HEK293T (cell line): ENCODE measurements around the gene TNXB.

ENCODE experiments used
- CTCF ChIA-PET: fragments of 350-600 bp; formaldehyde crosslinking; extraction: SDS; loops from one replicate; lab custom pipeline; 2021; ENCODE audit warnings: antibody characterized with exemption, inconsistent platforms; lab: Yijun Ruan, JAX
- POLR2A ChIA-PET: fragments of 350-600 bp; formaldehyde crosslinking; extraction: SDS; loops from one replicate; lab custom pipeline; 2020; ENCODE audit warnings: antibody characterized with exemption, inconsistent platforms; lab: Yijun Ruan, JAX
- DNase-seq: peaks from one replicate; pipeline ENCODE4 v3.0.0; 2012; ENCODE audit warnings: mixed read lengths; ENCODE audit errors: extremely low spot score
- ARNT ChIP-seq: fragments of 450-650 bp; IDR thresholded peaks from 2 replicates; pipeline ENCODE4 v1.6.1; 2017; ENCODE audit warnings: mild to moderate bottlenecking
- BHLHE40 ChIP-seq: fragments of 450-650 bp; IDR thresholded peaks from 2 replicates; pipeline ENCODE4 v1.6.1; 2016; ENCODE audit warnings: mild to moderate bottlenecking, moderate library complexity, borderline replicate concordance
- CTBP1 ChIP-seq: fragments of 450-650 bp; IDR thresholded peaks from 2 replicates; pipeline ENCODE4 v1.6.1; 2016; ENCODE audit warnings: borderline replicate concordance
- ELF4 ChIP-seq: fragments of 450-650 bp; IDR thresholded peaks from 2 replicates; pipeline ENCODE4 v1.6.1; 2017; ENCODE audit warnings: antibody characterized with exemption
- FOXA1 ChIP-seq: fragments of 450-650 bp; IDR thresholded peaks from 2 replicates; pipeline ENCODE4 v1.6.1; 2016; ENCODE audit warnings: mild to moderate bottlenecking
- FOXK2 ChIP-seq: fragments of 450-650 bp; IDR thresholded peaks from 2 replicates; pipeline ENCODE4 v1.6.1; 2016; ENCODE audit warnings: mild to moderate bottlenecking
- FOXM1 ChIP-seq: fragments of 450-650 bp; IDR thresholded peaks from 2 replicates; pipeline ENCODE4 v1.6.1; 2017; ENCODE audit warnings: mild to moderate bottlenecking, borderline replicate concordance
- L3MBTL2 ChIP-seq: fragments of 450-650 bp; conservative IDR thresholded peaks from 2 replicates; pipeline ENCODE4 v1.6.1; 2016; ENCODE audit warnings: mild to moderate bottlenecking
- LEF1 ChIP-seq: fragments of 450-650 bp; IDR thresholded peaks from 2 replicates; pipeline ENCODE4 v1.6.1; 2017; ENCODE audit warnings: mild to moderate bottlenecking, borderline replicate concordance
- NFRKB ChIP-seq: fragments of 450-650 bp; IDR thresholded peaks from 2 replicates; pipeline ENCODE4 v1.6.1; 2016; ENCODE audit warnings: mild to moderate bottlenecking, moderate library complexity
- SP1 ChIP-seq: fragments of 450-650 bp; IDR thresholded peaks from 2 replicates; pipeline ENCODE4 v1.6.1; 2017
- SUZ12 ChIP-seq: fragments of 450-650 bp; IDR thresholded peaks from 2 replicates; pipeline ENCODE4 v1.6.1; 2016; ENCODE audit warnings: mild to moderate bottlenecking
- TARDBP ChIP-seq: fragments of 450-650 bp; IDR thresholded peaks from 2 replicates; pipeline ENCODE4 v1.6.1; 2016
- ZNF384 ChIP-seq: fragments of 450-650 bp; IDR thresholded peaks from 2 replicates; pipeline ENCODE4 v1.6.1; 2016
- TF ChIP-seq, protein P1 (sequence below): fragments of 450-650 bp; IDR thresholded peaks from 2 replicates; pipeline ENCODE4 v1.6.1; 2016

TNXB gene

DNA sequence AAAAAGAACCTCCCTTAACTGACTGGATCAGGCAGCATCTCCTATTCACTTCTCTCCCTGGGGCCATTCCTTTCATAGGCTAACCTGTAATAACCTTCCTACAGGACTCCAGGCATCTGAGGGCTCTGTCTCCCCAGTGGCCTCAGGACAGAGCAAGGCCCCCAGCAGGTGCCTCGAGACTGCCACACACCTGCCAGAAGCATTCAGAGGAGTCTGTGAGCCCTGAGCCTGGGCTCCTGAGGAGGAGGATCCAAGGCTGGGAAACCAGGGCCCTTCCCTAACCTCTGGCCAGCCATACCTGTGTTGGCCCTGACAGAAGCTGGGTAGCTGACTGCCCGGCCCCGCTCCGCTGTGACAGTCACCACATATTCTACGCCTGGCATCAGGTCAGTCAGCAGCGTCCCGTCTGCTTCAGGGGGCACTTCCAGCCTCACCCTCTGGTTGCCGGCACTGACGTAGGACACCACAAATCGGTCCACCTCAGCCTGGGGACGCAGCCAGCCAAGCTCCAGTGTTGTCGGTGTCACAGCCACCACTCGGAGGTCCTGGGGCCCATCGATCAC is 20.6 kb downstream of the TNXB start:
- no peak for DNase-seq
- ChIA-PET POLR2A (no interaction called here), CTCF (interaction anchor here (0.5 to 1.0 kb wide), 3 partner anchors 12 to 170 kb away, joined by 3 to 7 read pairs (median 4); no protein-coding TSS in a partner anchor)
- TF ChIP-seq, protein P1, sequence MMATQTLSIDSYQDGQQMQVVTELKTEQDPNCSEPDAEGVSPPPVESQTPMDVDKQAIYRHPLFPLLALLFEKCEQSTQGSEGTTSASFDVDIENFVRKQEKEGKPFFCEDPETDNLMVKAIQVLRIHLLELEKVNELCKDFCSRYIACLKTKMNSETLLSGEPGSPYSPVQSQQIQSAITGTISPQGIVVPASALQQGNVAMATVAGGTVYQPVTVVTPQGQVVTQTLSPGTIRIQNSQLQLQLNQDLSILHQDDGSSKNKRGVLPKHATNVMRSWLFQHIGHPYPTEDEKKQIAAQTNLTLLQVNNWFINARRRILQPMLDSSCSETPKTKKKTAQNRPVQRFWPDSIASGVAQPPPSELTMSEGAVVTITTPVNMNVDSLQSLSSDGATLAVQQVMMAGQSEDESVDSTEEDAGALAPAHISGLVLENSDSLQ: no peak
- TF ChIP-seq BHLHE40: no peak
- TF ChIP-seq ZNF384: no peak
- no peak for TF ChIP-seq ARNT

DNA sequence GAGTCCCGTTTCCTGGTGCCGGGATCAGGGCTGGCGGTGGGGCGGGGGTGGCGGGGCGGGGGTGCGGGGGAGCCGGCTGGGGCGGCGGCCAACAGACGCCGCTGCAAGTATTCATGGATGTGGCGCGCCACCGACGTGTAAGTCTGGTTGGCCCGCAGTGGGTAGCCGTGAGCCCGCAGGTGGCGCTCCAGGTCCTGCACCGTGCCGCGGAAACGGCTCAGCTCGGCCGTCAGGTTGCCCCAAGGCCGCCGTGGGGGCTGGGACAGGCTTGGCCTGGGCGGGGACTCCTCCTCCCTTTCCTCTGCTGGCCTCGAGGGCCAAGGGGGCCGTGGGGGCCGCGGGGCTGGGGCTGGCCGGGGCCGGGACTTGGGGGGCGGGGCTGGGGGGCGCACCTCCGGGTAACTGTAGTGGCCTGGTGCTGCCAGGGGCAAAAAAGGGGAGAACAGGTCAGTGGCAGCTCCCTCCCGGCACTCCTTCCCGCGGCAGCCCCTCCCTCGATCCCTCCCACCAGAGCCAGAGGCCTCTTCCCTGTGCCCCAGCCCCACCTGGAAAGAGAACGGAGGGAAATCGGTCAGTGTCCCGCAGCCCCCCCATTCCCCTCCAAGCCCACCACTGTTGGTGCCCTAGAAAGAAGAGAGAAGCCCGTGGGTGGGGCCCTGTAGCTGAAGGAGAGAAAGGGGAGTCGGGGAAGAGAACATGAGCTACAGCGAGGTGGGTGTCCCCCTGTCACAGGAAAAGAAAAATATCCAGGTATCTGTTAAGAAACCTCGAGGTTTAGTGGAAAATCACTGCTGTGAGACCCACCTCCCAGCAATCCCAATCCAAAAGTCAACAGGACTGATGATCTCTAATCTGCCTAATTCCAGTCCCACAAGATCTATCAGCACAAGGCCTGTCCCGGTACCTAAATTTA is 21.3 kb downstream of the TNXB start:
- TF ChIP-seq FOXK2: no peak
- TF ChIP-seq ZNF384: no peak
- no peak for TF ChIP-seq TARDBP
- no peak for TF ChIP-seq NFRKB
- TF ChIP-seq LEF1: no peak
- TF ChIP-seq SUZ12: no peak
- TF ChIP-seq BHLHE40: no peak
- no peak for TF ChIP-seq L3MBTL2
- ChIA-PET CTCF (interaction anchor here (0.7 to 1.0 kb wide), 3 partner anchors 11 to 30 kb away, joined by 3 to 4 read pairs (median 4); no protein-coding TSS in a partner anchor), POLR2A (no interaction called here)
- peak; percentile 62 for DNase-seq

DNA sequence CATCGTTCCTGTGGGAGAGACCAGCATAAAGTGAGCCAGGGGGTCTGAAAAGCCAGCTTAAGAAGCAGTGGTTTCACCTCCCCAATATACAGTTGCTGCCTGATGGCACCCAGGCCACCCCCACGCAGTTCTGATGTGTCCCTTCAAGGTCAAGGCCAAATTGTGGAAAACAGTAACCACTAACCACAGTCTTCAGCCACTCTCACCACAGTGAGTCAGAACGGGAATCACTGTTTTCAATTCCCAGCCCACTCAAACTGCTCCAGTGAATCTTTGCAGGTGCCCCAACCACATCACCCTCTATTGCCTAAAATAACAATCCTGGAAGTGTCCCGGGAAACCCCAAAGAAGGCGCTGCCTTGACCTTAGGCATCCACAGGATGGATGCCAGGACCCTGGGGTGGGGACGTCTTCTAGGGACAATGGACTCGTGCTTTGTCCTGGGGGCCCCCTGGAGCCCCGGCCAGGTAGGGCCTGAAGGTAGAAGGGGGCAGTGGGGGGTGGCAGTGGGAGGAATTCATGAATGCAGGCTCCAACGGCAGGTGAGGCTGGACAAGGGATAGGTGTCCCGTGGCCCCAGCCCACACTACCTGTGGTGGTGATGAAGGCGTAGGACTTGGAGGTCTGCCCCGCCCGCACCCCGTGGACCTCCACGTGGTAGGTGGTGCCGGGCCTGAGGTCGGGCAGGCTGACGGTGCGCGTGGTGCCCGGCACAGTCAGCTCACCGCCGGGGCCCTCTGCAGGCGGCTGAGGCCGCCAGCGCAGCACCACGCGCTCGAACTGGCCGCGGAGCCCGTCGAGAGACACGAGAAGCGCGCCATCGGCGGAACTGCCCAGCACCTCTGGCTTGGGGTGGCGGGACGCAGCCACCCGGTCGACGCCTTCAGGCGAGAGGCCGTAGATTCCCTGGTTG is 22.2 kb downstream of the TNXB start:
- no peak for DNase-seq
- ChIA-PET POLR2A (no interaction called here), CTCF (no interaction called here)
- no peak for TF ChIP-seq BHLHE40

DNA sequence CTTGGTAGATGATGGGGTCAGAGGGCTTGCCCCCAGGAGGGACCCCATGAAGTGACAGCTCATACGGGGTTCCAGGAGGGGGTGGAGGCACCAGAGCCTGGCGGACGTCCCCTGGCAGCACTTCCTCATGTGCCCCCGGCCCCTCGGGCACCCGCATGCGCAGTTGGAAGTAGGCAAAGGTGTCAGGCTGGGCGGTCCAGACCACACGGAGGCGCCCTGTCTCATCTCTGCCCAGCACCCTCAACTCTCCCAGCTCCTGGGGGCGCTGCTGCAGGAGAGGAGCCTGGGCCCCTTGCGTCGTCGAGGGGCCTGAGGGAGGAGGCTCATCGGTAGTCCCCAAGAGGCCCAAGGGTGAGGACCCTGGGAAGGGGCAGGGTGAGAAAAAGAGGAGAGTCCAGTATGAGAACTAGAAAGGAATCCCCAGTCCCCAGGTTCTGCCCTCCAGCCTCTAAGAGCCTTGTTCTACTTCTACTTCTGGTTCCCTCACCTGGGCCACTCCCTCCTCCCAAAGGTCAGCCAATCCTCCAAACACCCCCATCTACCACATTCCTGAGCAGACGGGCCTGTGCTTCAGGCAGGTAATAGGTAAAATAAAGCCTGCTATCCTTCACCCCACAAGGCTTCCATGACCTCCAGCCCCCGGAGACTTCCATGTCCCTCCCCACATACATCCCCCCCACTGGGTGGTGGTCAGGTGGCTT is 23.2 kb downstream of the TNXB start:
- ChIA-PET POLR2A (no interaction called here), CTCF (no interaction called here)
- no peak for DNase-seq
- TF ChIP-seq LEF1 (no peak), TARDBP (no peak), ELF4 (no peak), NFRKB (no peak), FOXA1 (no peak), BHLHE40 (no peak), SUZ12 (no peak), SP1 (no peak), L3MBTL2 (no peak), ZNF384 (no peak)
- TF ChIP-seq, protein P1: no peak

DNA sequence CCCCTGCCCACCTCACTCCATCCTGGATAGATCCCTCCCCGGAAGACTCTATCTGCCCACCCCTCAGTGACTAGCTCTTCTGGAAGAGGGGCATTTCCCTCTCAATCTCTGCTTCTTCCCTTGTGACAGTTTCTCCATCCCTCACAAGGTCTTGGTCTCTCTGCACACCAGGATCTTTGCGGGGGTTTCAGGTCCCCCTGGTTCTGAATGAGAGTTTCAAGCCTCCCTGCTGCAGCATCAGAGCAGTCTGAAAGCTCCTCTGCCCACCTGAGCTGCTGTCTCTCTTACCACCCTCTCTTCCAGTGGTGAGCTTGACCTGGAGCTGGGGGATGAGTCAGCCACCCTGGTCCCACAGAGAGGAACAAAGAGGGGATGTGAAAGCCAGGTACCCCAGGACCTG is 24.4 kb downstream of the TNXB start:
- no peak for DNase-seq
- ChIA-PET CTCF (no interaction called here), POLR2A (no interaction called here)
- TF ChIP-seq TARDBP: no peak
- TF ChIP-seq BHLHE40: no peak
- TF ChIP-seq ELF4: no peak
- no peak for TF ChIP-seq FOXK2
- TF ChIP-seq SUZ12: no peak
- TF ChIP-seq CTBP1: no peak

DNA sequence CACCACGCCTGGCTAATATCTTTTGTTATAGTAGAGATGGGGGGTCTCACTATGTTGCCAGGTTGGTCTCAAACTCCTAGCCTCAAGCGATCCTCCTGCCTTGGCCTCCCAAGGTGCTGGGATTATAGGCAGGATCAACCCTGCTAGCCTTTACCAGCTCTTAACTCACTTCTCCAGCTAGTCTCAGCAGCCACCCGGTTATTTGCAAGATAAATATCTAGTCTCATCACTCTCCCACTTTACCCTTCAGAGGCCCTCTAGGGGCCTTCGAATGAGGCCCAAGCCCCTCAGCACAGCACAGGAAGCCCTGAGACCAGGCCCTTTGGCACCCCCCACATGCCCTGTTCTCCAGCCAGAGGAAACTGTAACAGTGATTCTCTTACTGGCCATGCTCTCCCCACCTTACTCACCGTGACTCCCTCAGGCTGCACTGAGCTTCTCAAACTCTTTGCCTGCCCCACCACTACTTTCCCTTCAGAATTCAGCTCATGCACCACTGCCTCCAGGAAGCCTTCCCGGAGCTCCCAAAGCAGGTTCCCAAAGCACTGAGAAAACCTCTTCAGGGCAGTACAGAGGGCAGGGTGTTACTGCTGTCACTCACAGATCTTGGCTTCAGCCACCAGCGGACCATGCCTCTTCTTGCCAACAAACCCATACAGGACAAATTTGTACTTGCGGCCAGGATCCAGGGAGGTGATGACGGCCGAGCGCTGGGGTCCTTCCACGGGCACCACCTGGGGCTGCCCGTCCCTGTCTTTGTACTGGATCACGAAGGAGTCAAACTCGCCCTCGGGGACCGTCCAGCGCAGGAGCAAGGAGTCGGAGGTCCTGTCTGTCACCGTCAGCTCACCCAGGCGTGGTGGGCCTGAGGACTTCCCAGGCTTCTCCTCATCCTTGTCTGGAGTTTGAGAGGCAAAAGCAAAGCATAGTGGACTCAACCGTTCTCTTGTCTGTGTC is 25.0 kb downstream of the TNXB start:
- TF ChIP-seq ELF4: no peak
- TF ChIP-seq FOXM1: no peak
- TF ChIP-seq ARNT: no peak
- TF ChIP-seq FOXK2: no peak
- no peak for TF ChIP-seq FOXA1
- TF ChIP-seq SP1: no peak
- TF ChIP-seq NFRKB: no peak
- no peak for TF ChIP-seq SUZ12
- no peak for TF ChIP-seq BHLHE40
- ChIA-PET POLR2A (no interaction called here), CTCF (no interaction called here)
- no peak for DNase-seq
